GM19467 (cell line): ENCODE measurements around the gene MRPL11.
A peak's percentile ranks its signal among the peaks of the same experiment; 100 is the strongest.

ENCODE experiments used
- ATAC-seq: cut with Tn5 transposase; IDR thresholded peaks from one replicate; pipeline ENCODE4 v1.9.1; 2021; ENCODE audit warnings: mild to moderate bottlenecking, moderate library complexity; ENCODE audit not compliant: unreplicated experiment

MRPL11 gene

GRCh38 chr11:66438504-66439466, at the start of gene MRPL11:
TSS of gene MRPL11 (minus strand) at chr11:66438848. CDS start at chr11:66438754, 94 bp downstream.
- ATAC-seq = peak; percentile 86

- ATAC-seq = no peak
Measured at GRCh38 chr11:66484806-66485380, 46.2 kb upstream of the MRPL11 start.

GRCh38 chr11:66480117-66480938, 41.7 kb upstream of the MRPL11 start, which contains the start of gene DPP3:
TSS of gene DPP3 (plus strand) at chr11:66480434. CDS start at chr11:66482201, 1,767 bp downstream.
- peak; percentile 91 for ATAC-seq

- ATAC-seq = peak; percentile 13
Measured at GRCh38 chr11:66479394-66480116, 40.9 kb upstream of the MRPL11 start.

- no peak for ATAC-seq
Measured at GRCh38 chr11:66478729-66479393, 40.2 kb upstream of the MRPL11 start.

- no peak for ATAC-seq
Measured at GRCh38 chr11:66477263-66478201, 38.9 kb upstream of the MRPL11 start.

GRCh38 chr11:66476841-66477251, 38.2 kb upstream of the MRPL11 start:
- ATAC-seq = no peak

- ATAC-seq = no peak
Measured at GRCh38 chr11:66476173-66476840, 37.7 kb upstream of the MRPL11 start.

GRCh38 chr11:66475349-66476172, 36.9 kb upstream of the MRPL11 start:
- ATAC-seq = no peak

- ATAC-seq = no peak
Measured at GRCh38 chr11:66473608-66474515, 35.2 kb upstream of the MRPL11 start.

- ATAC-seq = no peak
Measured at GRCh38 chr11:66473167-66473566, 34.5 kb upstream of the MRPL11 start.

GRCh38 chr11:66472054-66472453, 33.4 kb upstream of the MRPL11 start:
- ATAC-seq = no peak

- ATAC-seq = no peak
Measured at GRCh38 chr11:66471142-66471541, 32.5 kb upstream of the MRPL11 start.

GRCh38 chr11:66470015-66470414, 31.4 kb upstream of the MRPL11 start:
- no peak for ATAC-seq

- no peak for ATAC-seq
Measured at GRCh38 chr11:66469441-66469840, 30.8 kb upstream of the MRPL11 start.

GRCh38 chr11:66468691-66469090, 30.0 kb upstream of the MRPL11 start:
- ATAC-seq = no peak
